Stomach (tissue), 9 donors: Measurements from ENCODE around the gene BORCS6. TPM values are rescaled to one million over a fixed set of nuclear protein-coding genes. Genes with fewer than 3 reads are reported as not detected.

Experiments
- DNase-seq, 2 donors: peaks; one replicate each; pipeline versions ENCODE4 v3.0.0 to v3.0.0-alpha.2; 2013 to 2019
- H3K27ac ChIP-seq, 5 donors: fragments of 200-600 bp in 4 of 5; sonication (generic) in 4 of 5; one replicate each; pipeline ENCODE4 v1.5.1; 2013 to 2019; ENCODE audit warnings: mild to moderate bottlenecking in 1 of 5, moderate library complexity in 1 of 5
- H3K27me3 ChIP-seq, 3 donors: fragments of 200-600 bp; sonication (generic); one replicate each; pipeline ENCODE4 v1.5.1; 2017 to 2019; ENCODE audit warnings: mixed run types in 1 of 3
- H3K36me3 ChIP-seq, 4 donors: fragments of 200-600 bp; sonication (generic); 1 replicate in 3 of 4; 2 replicates in 1 of 4; pipeline ENCODE4 v1.5.1; 2016 to 2019
- H3K4me1 ChIP-seq, 4 donors: fragments of 200-600 bp; sonication (generic); one replicate each; pipeline ENCODE4 v1.5.1; 2016 to 2019
- H3K4me3 ChIP-seq, 4 donors: fragments of 200-600 bp; sonication (generic) in 3 of 4; one replicate each; pipeline ENCODE4 v1.5.1; 2016 to 2019; ENCODE audit warnings: mild to moderate bottlenecking in 1 of 4
- H3K9me3 ChIP-seq, 4 donors: fragments of 200-600 bp; sonication (generic); one replicate each; pipeline ENCODE4 v1.5.1; 2016 to 2019
- EP300 ChIP-seq: sonication (generic); formaldehyde crosslinking; IDR thresholded peaks from one replicate; pipeline ENCODE4 v1.6.1; 2017; ENCODE audit warnings: antibody characterized with exemption
- POLR2A ChIP-seq, 4 donors: fragments of 450-650 bp; IDR thresholded peaks; one replicate each; pipeline ENCODE4 v1.6.1; 2016; ENCODE audit warnings: antibody characterized with exemption in 4 of 4, control low read depth in 2 of 4, mild to moderate bottlenecking in 1 of 4, moderate library complexity in 1 of 4
- POLR2AphosphoS5 ChIP-seq, 3 donors: sonication (generic); formaldehyde crosslinking; IDR thresholded peaks; one replicate each; pipeline ENCODE4 v1.6.1; 2016; ENCODE audit warnings: antibody characterized with exemption in 3 of 3
- WGBS, 5 donors: extraction: QIAGEN DNeasy Blood & Tissue Kit in 3 of 5; methylation state at CpG; one replicate each; pipeline versions ENCODE4 v1.1.5 to v1.1.7; 2013 to 2018; 5-methylcytosine and 5-hydroxymethylcytosine counted together
- intact Hi-C: fragments of 100-400 bp; cut with DNase I; formaldehyde crosslinking; loops from one replicate; pipeline ENCODE4 v1.15.1; 2023; ENCODE audit warnings: low total_unique reads
- polyA plus RNA-seq, 3 donors: library from polyadenylated mRNA; stranded (reverse); fragments of 200-250 nt; gene quantifications; one replicate each; pipeline ENCODE4 v1.2.3, GENCODE V29; 2013
- total RNA-seq, 5 donors: library from RNA; depleted of rRNA; stranded (reverse); fragments of >200 nt; gene quantifications; one replicate each; pipeline versions ENCODE4 v1.1.0 to v1.2.3, GENCODE V29; 2014 to 2016
- TF ChIP-seq, protein P1 (sequence below), 7 experiments: fragments of 450-650 bp in 4 of 7; fragments of 200-600 bp in 3 of 7; sonication (generic) in 3 of 7; IDR thresholded peaks; one replicate each; pipeline ENCODE4 v1.5.1; 2016 to 2019; ENCODE audit warnings: antibody characterized with exemption in 7 of 7, control low read depth in 2 of 7, mild to moderate bottlenecking in 1 of 7
- donor health status: healthy with polysubstance abuse.
- donor health status: Bipolar disorder and iron deficiency.
- donor health status: healthy.

BORCS6 gene
- total and polyA plus RNA-seq, 8 donors, result 0.58 to 70.1 (median 7.3) TPM

DNA sequence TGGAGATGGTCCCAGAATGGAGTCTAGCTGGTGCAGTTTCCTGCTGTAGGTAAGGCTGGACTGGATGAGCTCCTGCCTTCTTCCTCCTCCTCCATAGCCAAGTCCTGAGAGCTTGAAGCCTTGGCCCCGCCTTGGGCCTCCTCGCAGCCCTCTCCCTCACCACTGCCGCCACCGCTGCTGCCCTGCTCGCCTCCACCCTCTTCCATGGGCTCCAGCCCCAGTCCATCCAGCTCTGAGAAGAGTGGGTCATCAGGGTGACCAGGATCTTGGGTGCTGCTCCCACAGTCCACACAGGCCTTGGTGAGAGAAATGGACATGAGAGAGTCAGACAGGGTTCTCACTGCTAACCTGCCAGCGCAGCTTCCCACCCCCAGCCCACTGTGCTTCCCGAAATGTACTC, 48.9 kb downstream of the BORCS6 start:
- no peak overlapping the region for H3K4me3 ChIP-seq
- peaks cover 66 to 68% (median 68%) of the 10 kb centered on the region in 4 donors for H3K36me3 ChIP-seq
- no peaks in the 10 kb centered on the region for H3K27me3 ChIP-seq
- peak overlapping the region in 3 of 5 donors; percentile 86 to 100 (median 93) for H3K27ac ChIP-seq
- H3K4me1 ChIP-seq, result peaks cover 22 to 65% (median 42%) of the 10 kb centered on the region in 4 donors
- no peaks in the 10 kb centered on the region for H3K9me3 ChIP-seq
- TF ChIP-seq EP300 (no peak), POLR2AphosphoS5 (IDR thresholded peaks at IDR 0.05) (no peak), POLR2A (IDR thresholded peaks at IDR 0.05) (no peak)
- TF ChIP-seq, protein P1, sequence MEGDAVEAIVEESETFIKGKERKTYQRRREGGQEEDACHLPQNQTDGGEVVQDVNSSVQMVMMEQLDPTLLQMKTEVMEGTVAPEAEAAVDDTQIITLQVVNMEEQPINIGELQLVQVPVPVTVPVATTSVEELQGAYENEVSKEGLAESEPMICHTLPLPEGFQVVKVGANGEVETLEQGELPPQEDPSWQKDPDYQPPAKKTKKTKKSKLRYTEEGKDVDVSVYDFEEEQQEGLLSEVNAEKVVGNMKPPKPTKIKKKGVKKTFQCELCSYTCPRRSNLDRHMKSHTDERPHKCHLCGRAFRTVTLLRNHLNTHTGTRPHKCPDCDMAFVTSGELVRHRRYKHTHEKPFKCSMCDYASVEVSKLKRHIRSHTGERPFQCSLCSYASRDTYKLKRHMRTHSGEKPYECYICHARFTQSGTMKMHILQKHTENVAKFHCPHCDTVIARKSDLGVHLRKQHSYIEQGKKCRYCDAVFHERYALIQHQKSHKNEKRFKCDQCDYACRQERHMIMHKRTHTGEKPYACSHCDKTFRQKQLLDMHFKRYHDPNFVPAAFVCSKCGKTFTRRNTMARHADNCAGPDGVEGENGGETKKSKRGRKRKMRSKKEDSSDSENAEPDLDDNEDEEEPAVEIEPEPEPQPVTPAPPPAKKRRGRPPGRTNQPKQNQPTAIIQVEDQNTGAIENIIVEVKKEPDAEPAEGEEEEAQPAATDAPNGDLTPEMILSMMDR (IDR thresholded peaks at IDR 0.05), result no peak
- WGBS, 5 donors, result 84 to 95% (median 90%) methylated on average over 7 of the region's 7 CpGs
- intact Hi-C loops, result no loop called here
- DNase-seq, result peak in 1 of 2 donors; percentile 25

- Histone ChIP-seq H3K9me3 (no peaks in the 10 kb centered on the region), H3K27me3 (no peaks in the 10 kb centered on the region), H3K4me3 (no peak overlapping the region), H3K27ac (peak overlapping the region; percentile 42 to 100 (median 86)), H3K36me3 (peaks cover 59 to 61% (median 61%) of the 10 kb centered on the region in 4 donors), H3K4me1 (peaks cover 22 to 60% (median 39%) of the 10 kb centered on the region in 4 donors)
- DNase-seq, result peak in 1 of 2 donors; percentile 40
- 71 to 83% (median 76%) methylated on average over 17 to 18 of the region's 18 CpGs for WGBS, 5 donors
- TF ChIP-seq, protein P1 (IDR thresholded peaks at IDR 0.05), result no peak
- TF ChIP-seq POLR2AphosphoS5 (IDR thresholded peaks at IDR 0.05), result no peak
- no peak for TF ChIP-seq POLR2A (IDR thresholded peaks at IDR 0.05)
- TF ChIP-seq EP300, result no peak
- intact Hi-C loops, result no loop called here
Observed at GRCh38 chr17:8140065-8141029, 49.6 kb downstream of the BORCS6 start.

- peak; percentile 96 to 98 for DNase-seq
- TF ChIP-seq POLR2AphosphoS5 (IDR thresholded peaks at IDR 0.05) (peak; percentile 74 to 93 (median 88)), EP300 (no peak), POLR2A (IDR thresholded peaks at IDR 0.05) (no peak)
- TF ChIP-seq, protein P1 (IDR thresholded peaks at IDR 0.05), result peak in 5 of 7 experiments; percentile 68 to 93 (median 88)
- H3K4me1 ChIP-seq, result peaks cover 22 to 60% (median 39%) of the 10 kb centered on the region in 4 donors
- H3K36me3 ChIP-seq, result peaks cover 44 to 46% (median 46%) of the 10 kb centered on the region in 4 donors
- H3K4me3 ChIP-seq, result peak overlapping the region; percentile 9 to 31 (median 18)
- WGBS, 5 donors, result 0 to 2% (median 1%) methylated on average over 45 to 46 of the region's 46 CpGs
- no peaks in the 10 kb centered on the region for H3K9me3 ChIP-seq
- peak overlapping the region; percentile 85 to 100 (median 87) for H3K27ac ChIP-seq
- intact Hi-C loops, result no loop called here
- no peaks in the 10 kb centered on the region for H3K27me3 ChIP-seq
Observed at GRCh38 chr17:8138672-8139371, 51.2 kb downstream of the BORCS6 start.

GRCh38 chr17:8138374-8138671, 51.7 kb downstream of the BORCS6 start:
- DNase-seq, result no peak
- peaks cover 22 to 56% (median 39%) of the 10 kb centered on the region in 4 donors for H3K4me1 ChIP-seq
- H3K36me3 ChIP-seq, result peaks cover 39 to 41% (median 41%) of the 10 kb centered on the region in 4 donors
- 0 to 2% (median 1%) methylated on average over 7 of the region's 7 CpGs for WGBS, 5 donors
- TF ChIP-seq POLR2AphosphoS5 (IDR thresholded peaks at IDR 0.05), result no peak
- TF ChIP-seq POLR2A (IDR thresholded peaks at IDR 0.05), result no peak
- TF ChIP-seq, protein P1 (IDR thresholded peaks at IDR 0.05), result no peak
- no peak for TF ChIP-seq EP300
- H3K4me3 ChIP-seq, result peak overlapping the region in 3 of 4 donors; percentile 9 to 31 (median 23)
- no peaks in the 10 kb centered on the region for H3K9me3 ChIP-seq
- peak overlapping the region; percentile 85 to 100 (median 87) for H3K27ac ChIP-seq
- intact Hi-C loops, result no loop called here
- no peaks in the 10 kb centered on the region for H3K27me3 ChIP-seq
